Suppressor macrophage treated with lipopolysaccharide for 4 hours (primary cell): ENCODE results near the gene TTC23L.
"Not testable (repeated sequence)": the region's sequence is repeated elsewhere in the genome, so short reads cannot be mapped to it uniquely, and the experiment has no call there.

Experiments used
- DNase-seq: peaks from one replicate; pipeline ENCODE4 v3.0.0-alpha.2; 2020

Gene TTC23L

GRCh38 chr5:34881246-34881645, 42.3 kb downstream of the TTC23L start:
- DNase-seq = peak; percentile 4

DNA sequence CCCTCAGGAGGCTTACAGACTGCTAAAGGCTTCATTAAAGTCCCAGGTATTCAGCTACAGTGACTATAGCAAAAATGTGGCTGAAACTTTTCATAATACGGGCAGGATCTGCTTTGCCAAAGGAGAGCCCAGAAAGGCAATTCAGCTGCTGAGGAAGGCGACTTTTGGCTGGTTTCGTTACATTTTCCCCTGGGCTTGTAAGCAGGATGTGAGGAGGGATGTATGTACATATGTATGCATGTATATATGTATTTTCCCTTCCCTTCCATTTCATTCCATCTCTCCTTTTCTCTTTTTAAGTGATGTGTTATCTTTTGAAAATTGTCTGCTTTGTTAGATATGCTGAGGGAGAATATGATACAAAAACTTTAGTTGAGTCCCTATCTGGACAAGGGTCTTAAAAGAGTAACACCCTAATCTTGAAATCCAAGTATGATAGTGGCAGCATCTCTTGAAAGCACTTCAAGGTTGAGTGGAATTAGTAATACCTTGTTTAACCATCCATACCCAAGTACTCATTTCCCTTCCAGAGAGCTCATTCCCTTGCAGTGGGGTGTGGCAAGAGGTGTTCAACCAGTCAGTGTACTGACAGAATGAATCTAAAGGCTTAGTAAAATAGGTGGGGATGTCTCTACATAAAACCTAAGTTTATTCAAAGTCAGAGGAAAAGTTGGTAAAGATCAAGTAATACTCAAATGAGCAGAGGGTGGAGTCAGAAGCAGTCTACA, 47.6 kb downstream of the TTC23L start:
- DNase-seq = no peak

- no peak for DNase-seq
Measured at GRCh38 chr5:34889394-34889793, 50.4 kb downstream of the TTC23L start.

DNA sequence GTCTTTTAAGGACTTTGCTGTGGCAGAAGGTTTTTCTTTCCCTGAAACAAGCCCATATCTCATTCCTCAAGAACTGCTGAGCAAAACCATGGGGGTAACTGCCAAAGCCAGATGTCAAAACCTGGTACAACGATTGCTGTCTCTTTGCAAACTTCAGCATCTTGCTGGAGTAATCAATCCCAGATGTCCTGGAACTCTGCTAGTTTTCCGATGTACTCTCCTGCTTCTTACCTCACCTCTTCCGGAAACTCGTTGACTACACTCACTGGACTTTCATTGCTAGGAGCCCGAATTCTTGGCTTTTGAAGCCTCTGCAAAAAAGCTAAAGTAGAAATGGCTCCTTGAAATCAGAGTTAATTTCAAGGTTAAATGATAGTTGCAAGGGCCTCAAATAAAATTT, 53.0 kb downstream of the TTC23L start:
- DNase-seq = no peak

DNA sequence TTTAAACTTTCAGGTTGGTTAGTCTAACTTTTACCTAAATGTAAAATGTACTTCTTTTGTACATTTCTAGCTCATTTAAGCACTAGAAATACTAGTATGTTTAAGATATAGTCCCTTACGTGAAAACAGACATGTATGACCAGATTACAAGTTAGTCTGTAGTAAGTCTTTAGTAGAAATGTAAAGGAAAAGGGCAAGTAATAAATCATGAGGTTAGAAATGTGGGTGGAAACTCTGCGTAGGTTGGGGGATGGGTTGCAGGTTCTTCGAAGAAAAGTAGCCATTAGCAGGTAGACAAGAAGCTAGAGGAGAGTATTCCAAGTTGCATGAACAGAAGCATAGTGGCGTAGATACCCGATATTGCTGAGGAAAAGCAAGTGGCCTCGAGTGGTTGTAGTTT, 53.5 kb downstream of the TTC23L start:
- no peak for DNase-seq

DNA sequence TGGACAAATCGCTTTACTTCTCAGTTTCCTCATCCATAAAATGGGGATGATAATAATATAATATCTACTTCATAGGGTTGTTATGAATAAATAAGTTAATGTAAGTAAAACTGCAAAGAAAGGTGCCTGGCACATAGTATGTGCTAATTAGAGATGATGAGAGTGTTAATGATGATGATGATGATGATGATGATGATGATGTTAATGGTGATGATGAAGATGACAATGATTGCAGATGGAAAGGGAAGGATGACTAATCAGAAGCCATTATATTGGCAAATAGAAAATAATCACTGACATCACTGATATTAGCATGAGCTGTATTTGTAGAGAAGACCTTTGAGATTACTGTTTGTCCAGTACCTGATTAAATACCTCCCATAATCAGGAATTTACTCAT, 55.8 kb downstream of the TTC23L start:
- no peak for DNase-seq

DNA sequence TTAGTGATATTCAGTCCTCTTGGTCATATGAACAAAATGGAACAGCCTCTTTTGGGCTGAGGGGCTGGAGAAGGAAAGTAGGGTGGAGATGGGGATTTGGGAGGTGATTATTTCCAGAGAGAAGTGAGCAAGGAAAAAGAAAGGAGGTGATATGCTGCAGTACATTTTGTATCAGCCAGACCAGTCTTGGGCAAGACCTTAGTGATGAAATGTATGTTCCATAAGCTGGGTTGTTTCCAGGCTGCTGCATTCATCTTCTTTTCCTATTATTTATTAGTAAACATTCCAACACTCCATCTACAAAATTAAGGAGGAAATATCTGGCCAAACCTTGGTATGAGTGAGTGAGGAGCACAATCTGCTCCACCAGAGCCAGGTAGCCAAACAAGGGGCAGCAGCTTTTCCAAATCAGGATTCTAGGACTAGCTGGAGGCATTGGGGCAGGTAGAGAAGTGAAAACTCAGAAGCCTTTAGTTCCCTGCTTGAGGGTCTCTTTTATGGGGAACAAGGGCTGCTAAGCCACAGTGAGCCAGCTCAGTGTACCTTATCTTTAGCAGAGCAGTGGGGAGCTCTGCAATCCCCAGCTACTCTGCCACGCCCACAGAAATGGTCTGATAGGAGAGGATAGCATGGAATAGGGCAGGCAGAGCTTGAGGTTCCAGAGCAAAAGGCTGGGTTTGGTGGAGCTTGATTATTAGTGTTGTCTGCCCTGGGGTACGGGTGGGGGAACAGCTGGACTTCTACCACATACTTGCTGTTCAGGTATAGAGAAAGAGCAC, 56.9 kb downstream of the TTC23L start:
- no peak for DNase-seq

GRCh38 chr5:34897646-34898045, 58.7 kb downstream of the TTC23L start:
- no peak for DNase-seq

DNA sequence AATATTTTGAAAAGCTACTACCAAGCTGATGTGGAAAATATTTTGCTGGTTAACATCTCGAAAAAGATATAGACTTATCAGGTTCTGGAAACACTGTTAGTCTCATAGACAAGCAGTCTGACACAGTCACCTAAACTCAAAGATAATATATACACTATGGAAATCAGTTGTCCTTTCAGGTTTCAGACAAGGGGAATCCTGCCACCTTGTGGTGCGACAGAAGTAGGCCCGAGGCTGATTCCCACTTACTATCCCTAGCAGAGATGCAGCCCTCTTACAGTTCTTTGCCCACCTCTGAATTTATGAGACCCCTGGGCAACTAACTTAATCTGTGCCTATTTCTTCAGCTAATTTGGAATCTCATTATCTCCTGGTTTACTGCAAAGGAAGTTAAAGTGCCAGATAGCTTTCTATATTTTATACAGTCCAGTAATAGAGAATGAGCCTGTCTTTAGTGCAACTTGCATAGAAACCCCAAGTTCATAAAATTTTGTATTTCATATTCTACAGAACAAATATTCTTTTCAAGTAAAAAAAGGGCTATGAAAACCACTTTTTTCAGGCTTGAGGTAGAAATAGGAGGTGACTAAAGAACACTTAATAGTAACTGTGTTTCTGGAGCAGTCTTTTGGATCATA, 59.4 kb downstream of the TTC23L start:
- peak; percentile 71 for DNase-seq

DNA sequence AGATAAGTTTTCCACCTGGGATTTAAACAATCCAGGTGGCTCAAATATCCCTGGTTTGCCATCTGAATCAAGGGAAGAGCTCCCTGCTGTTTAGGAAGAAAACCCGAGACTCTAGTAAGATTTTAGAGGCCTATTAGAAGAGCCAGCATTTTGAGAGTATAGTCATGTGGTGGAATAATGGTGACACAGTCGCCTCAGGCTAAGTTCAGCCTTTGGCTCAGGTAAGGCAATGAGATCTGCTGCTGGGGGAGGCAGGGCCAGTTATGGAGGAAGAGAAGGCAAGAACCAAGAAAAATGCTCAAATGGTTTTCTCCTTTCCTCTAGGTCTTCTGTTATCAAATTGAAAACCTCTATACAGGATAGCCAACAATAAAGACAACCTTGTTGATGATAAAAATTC, 60.1 kb downstream of the TTC23L start:
- no peak for DNase-seq

DNA sequence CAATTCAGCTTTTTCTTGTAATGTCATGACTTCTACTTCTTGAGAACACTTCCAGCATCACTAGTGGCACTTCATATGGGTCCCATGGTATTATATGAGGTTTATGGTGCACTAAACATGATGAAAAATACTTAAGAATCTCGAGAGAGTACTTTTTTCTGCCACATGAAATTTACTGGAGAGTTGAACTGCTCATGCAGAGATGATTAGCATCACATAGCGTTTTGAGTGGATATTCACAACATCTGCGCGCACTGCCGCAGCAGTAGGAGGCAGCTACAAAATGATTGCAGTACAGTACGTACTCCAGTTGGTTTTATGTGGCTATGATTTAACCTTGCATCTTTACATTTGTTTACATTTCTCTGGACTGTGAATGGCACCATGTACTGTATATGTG, 61.7 kb downstream of the TTC23L start:
- DNase-seq = no peak

DNA sequence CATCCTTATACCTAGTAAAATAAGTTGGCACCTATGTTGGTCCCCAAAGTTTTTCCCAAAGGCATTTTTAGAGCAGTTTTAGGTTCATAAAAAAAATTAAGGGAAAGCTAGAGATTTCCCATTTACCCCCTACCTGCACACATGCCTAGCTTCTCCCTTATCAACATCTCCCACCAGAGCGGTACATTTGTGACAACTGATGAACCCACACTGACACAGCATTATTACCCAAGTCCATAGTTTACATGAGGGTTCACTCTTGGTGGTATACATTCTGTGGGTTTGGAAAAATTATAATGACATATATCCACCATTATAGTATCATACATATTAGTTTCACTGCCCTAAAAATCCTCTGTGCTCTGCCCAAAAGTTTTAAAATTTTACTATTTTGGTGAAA, 64.3 kb downstream of the TTC23L start:
- DNase-seq = no peak

- no peak for DNase-seq
Measured at GRCh38 chr5:34905564-34905963, 66.6 kb downstream of the TTC23L start.

DNA sequence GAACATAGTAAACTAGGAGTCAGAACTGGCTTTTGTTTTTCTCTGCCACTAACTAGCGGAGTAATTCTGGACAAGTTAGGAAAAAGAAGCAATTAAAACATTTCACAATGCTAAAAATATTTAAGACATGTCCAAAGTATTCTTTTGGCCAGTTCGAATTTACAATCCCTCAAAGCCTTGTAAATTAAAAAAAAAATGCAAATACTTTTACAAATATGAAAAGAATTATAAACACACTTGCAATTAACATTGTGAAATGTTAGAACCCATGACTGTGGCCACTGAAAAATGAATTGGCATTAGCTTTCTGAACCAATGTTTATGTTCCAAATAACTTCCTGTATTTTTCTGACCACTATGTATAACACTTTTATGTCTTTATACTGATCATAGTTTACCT, 74.1 kb downstream of the TTC23L start:
- DNase-seq = no peak

- no peak for DNase-seq
Measured at GRCh38 chr5:34914671-34915138, 75.7 kb downstream of the TTC23L start.

DNA sequence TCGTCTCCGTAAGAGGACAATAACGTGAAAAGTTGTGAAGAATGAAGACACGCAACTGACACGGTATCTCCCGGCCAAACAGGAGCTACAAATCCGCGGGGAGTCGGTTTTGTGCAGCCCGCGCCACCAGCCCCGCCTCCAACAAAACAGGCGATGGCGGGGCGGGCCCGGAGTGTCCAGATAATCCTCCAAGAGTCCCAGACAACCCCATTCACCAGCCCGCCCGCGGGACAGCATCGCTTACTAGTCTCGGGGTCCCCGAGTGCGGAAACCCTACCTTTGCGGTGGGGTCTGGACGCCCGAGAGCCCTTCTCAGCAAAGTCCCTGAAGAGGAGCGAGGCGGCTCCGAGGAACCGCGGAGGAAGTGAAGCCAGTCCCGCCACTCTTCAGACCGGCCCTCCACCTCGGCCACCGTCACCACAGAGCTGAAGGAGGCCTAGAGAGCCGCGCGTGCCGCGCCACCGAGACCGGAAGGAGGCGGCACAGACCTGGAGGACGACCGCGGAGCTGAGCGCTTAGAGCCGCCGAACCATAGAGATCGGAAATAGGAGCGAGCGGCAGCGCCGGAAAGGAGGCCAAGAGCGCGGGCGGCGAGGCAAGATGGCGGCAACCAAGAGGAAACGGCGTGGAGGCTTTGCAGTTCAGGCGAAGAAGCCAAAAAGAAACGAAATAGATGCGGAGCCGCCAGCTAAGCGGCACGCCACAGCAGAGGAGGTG, 76.3 kb downstream of the TTC23L start, which contains the start of the genes BRIX1 and RAD1:
Gene BRIX1, plus strand, starts transcription at position 573 of the 717 bp plus-strand sequence. Its CDS starts 28 bp downstream, at position 601.
Gene RAD1, minus strand, starts transcription at position 366 of the 717 bp plus-strand sequence. CDS start 612 bp downstream, outside the sequence.
- peak; percentile 98 for DNase-seq

- no peak for DNase-seq
Measured at GRCh38 chr5:34915856-34916192, 76.9 kb downstream of the TTC23L start.

- no peak for DNase-seq
Measured at GRCh38 chr5:34916518-34916917, 77.6 kb downstream of the TTC23L start.

DNA sequence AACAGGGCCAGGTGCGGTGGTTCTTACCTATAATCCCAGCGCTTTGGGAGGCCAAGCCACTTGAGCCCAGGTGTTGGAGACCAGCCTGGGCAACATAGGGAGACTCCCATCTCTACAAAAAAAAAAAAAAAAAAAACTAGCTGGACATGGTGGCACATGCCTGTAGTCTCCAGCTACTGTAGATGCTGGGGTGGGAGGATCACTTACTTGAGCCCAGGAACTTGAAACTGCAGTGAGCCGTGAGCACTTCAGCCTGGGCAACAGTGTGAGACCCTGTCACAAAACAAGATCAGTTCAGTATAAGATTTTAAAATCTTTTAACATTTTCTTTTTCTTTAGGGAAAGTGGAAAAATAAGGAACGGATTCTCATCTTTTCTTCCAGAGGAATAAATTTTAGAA, 79.1 kb downstream of the TTC23L start:
- no peak for DNase-seq

GRCh38 chr5:34919077-34919476, 80.1 kb downstream of the TTC23L start:
- DNase-seq = no peak

- DNase-seq = not testable (repeated sequence)
Measured at GRCh38 chr5:34923256-34923655, 84.3 kb downstream of the TTC23L start.

GRCh38 chr5:34923694-34924461, 84.9 kb downstream of the TTC23L start:
- DNase-seq = peak; percentile 27
